Transverse colon (tissue), 4 donors: ENCODE data around the gene SLC11A1. TPM values are rescaled to one million over a fixed set of nuclear protein-coding genes. Genes with fewer than 3 reads are reported as not detected.

Source experiments
- DNase-seq: peaks from one replicate; pipeline ENCODE4 v3.0.0-alpha.2; 2019
- H3K27ac ChIP-seq, 4 donors: fragments of 200-600 bp; sonication (generic); 2 replicates each; pipeline ENCODE4 v1.5.1; 2016 to 2018; ENCODE audit warnings: inconsistent platforms in 4 of 4
- H3K27me3 ChIP-seq: fragments of 200-600 bp; sonication (generic); 2 replicates; pipeline ENCODE4 v1.5.1; 2017; ENCODE audit warnings: inconsistent platforms
- H3K36me3 ChIP-seq, 4 donors: fragments of 200-600 bp; sonication (generic); 2 replicates each; pipeline ENCODE4 v1.5.1; 2017 to 2019; ENCODE audit warnings: inconsistent platforms in 4 of 4
- H3K4me1 ChIP-seq, 4 donors: fragments of 200-600 bp; sonication (generic); 2 replicates each; pipeline ENCODE4 v1.5.1; 2017 to 2020; ENCODE audit warnings: inconsistent platforms in 4 of 4
- H3K4me3 ChIP-seq, 4 donors: fragments of 200-600 bp; sonication (generic); 1 replicate in 1 of 4; 2 replicates in 3 of 4; pipeline versions ENCODE4 v1.5.1 to v1.6.1; 2017 to 2019; ENCODE audit warnings: inconsistent platforms in 4 of 4
- H3K9me3 ChIP-seq, 2 donors: fragments of 200-600 bp; sonication (generic); 2 replicates each; pipeline ENCODE4 v1.5.1; 2017 to 2019; ENCODE audit warnings: inconsistent platforms in 2 of 2
- EP300 ChIP-seq: sonication (generic); formaldehyde crosslinking; IDR thresholded peaks from one replicate; pipeline ENCODE4 v1.6.1; 2017; ENCODE audit warnings: antibody characterized with exemption, low read depth
- POLR2A ChIP-seq: fragments of 450-650 bp; IDR thresholded peaks from one replicate; pipeline ENCODE4 v1.6.1; 2016; ENCODE audit warnings: antibody characterized with exemption, mild to moderate bottlenecking, moderate library complexity
- POLR2AphosphoS5 ChIP-seq, 3 donors: sonication (generic); formaldehyde crosslinking; IDR thresholded peaks; one replicate each; pipeline ENCODE4 v1.6.1; 2016; ENCODE audit warnings: antibody characterized with exemption in 3 of 3
- WGBS, 2 donors: methylation state at CpG; one replicate each; pipeline ENCODE4 v1.1.5; 2018; ENCODE audit warnings: low coverage in 1 of 2; 5-methylcytosine and 5-hydroxymethylcytosine counted together
- in situ Hi-C, 4 donors: fragments of 200-750 bp; cut with MboI; loops; one replicate each; pipeline versions ENCODE4 v1.15.0 to v1.15.1; 2017; ENCODE audit warnings: low sequenced_read_pairs in 3 of 4, low pct_ligation_motif_present in 1 of 4, low pct_unique_long_range_greater_than_20kb in 1 of 4
- intact Hi-C: fragments of 100-400 bp; cut with DNase I; formaldehyde crosslinking; loops from one replicate; pipeline ENCODE4 v1.15.1; 2023; ENCODE audit warnings: low total_unique reads
- total RNA-seq, 4 donors: library from RNA; depleted of rRNA; stranded (reverse); fragments of >200 nt; gene quantifications; one replicate each; pipeline ENCODE4 v1.1.0, GENCODE V29; 2016
- TF ChIP-seq, protein P1 (sequence below), 5 experiments: fragments of 200-600 bp in 3 of 5; fragments of 450-650 bp in 2 of 5; sonication (generic) in 3 of 5; IDR thresholded peaks; 1 replicate in 2 of 5; 2 replicates in 3 of 5; pipeline ENCODE4 v1.5.1; 2016 to 2017; ENCODE audit warnings: antibody characterized with exemption in 5 of 5, inconsistent platforms in 3 of 5, mild to moderate bottlenecking in 2 of 5, moderate library complexity in 1 of 5

The SLC11A1 gene
- total RNA-seq, 4 donors from 2014 or later = 2.6 to 8.4 (median 6.3) TPM

DNA sequence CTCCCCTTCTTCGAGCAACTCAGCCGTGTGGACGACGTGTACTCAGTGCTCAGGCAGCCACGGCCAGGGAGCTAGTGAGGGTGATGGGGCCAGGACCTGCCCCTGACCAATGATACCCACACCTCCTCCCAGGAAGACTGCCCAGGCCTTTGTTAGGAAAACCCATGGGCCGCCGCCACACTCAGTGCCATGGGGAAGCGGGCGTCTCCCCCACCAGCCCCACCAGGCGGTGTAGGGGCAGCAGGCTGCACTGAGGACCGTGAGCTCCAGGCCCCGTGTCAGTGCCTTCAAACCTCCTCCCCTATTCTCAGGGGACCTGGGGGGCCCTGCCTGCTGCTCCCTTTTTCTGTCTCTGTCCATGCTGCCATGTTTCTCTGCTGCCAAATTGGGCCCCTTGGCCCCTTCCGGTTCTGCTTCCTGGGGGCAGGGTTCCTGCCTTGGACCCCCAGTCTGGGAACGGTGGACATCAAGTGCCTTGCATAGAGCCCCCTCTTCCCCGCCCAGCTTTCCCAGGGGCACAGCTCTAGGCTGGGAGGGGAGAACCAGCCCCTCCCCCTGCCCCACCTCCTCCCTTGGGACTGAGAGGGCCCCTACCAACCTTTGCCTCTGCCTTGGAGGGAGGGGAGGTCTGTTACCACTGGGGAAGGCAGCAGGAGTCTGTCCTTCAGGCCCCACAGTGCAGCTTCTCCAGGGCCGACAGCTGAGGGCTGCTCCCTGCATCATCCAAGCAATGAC is 22.4 kb downstream of the SLC11A1 start:
- intact Hi-C loops = no loop called here
- H3K9me3 ChIP-seq = no peaks in the 10 kb centered on the region

DNA sequence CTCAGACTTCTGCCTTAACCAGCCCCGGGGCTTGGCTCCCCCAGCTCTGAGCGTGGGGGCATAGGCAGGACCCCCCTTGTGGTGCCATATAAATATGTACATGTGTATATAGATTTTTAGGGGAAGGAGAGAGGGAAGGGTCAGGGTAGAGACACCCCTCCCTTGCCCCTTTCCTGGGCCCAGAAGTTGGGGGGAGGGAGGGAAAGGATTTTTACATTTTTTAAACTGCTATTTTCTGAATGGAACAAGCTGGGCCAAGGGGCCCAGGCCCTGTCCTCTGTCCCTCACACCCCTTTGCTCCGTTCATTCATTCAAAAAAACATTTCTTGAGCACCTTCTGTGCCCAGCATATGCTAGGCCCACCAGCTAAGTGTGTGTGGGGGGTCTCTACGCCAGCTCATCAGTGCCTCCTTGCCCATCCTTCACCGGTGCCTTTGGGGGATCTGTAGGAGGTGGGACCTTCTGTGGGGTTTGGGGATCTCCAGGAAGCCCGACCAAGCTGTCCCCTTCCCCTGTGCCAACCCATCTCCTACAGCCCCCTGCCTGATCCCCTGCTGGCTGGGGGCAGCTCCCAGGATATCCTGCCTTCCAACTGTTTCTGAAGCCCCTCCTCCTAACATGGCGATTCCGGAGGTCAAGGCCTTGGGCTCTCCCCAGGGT is 23.1 kb downstream of the SLC11A1 start:
- Histone ChIP-seq H3K36me3 (peaks cover 0 to 28% (median 7%) of the 10 kb centered on the region in 4 donors), H3K4me1 (peaks cover 27 to 60% (median 44%) of the 10 kb centered on the region in 4 donors), H3K4me3 (peak overlapping the region in 1 of 4 donors; percentile 42), H3K27me3 (no peaks in the 10 kb centered on the region), H3K27ac (peak overlapping the region; percentile 89 to 98 (median 92)), H3K9me3 (no peaks in the 10 kb centered on the region)
- no peak for DNase-seq
- WGBS, 2 donors = 66% methylated on average over 8 of the region's 8 CpGs; no CpG with 5 or more reads in 1 of the 2 donors
- intact Hi-C loops (no loop called here), in situ Hi-C loops (no loop called here)
- TF ChIP-seq EP300 (no peak), POLR2A (no peak), POLR2AphosphoS5 (IDR thresholded peaks at IDR 0.05) (no peak)
- TF ChIP-seq, protein P1, sequence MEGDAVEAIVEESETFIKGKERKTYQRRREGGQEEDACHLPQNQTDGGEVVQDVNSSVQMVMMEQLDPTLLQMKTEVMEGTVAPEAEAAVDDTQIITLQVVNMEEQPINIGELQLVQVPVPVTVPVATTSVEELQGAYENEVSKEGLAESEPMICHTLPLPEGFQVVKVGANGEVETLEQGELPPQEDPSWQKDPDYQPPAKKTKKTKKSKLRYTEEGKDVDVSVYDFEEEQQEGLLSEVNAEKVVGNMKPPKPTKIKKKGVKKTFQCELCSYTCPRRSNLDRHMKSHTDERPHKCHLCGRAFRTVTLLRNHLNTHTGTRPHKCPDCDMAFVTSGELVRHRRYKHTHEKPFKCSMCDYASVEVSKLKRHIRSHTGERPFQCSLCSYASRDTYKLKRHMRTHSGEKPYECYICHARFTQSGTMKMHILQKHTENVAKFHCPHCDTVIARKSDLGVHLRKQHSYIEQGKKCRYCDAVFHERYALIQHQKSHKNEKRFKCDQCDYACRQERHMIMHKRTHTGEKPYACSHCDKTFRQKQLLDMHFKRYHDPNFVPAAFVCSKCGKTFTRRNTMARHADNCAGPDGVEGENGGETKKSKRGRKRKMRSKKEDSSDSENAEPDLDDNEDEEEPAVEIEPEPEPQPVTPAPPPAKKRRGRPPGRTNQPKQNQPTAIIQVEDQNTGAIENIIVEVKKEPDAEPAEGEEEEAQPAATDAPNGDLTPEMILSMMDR (IDR thresholded peaks at IDR 0.05) = no peak

More for the DNA sequence above, 22.4 kb downstream of the SLC11A1 start:
- Histone ChIP-seq H3K27ac (peak overlapping the region; percentile 89 to 98 (median 92)), H3K36me3 (peaks cover 0 to 28% (median 7%) of the 10 kb centered on the region in 4 donors), H3K4me3 (no peak overlapping the region), H3K4me1 (peaks cover 27 to 60% (median 44%) of the 10 kb centered on the region in 4 donors), H3K27me3 (no peaks in the 10 kb centered on the region)
- 73% methylated on average over 16 of the region's 16 CpGs; no CpG with 5 or more reads in 1 of the 2 donors for WGBS, 2 donors
- no peak for TF ChIP-seq POLR2AphosphoS5 (IDR thresholded peaks at IDR 0.05)
- TF ChIP-seq, protein P1 (IDR thresholded peaks at IDR 0.05) = no peak
- no peak for TF ChIP-seq EP300
- TF ChIP-seq POLR2A = no peak
- in situ Hi-C loops = no loop called here
- no peak for DNase-seq

DNA sequence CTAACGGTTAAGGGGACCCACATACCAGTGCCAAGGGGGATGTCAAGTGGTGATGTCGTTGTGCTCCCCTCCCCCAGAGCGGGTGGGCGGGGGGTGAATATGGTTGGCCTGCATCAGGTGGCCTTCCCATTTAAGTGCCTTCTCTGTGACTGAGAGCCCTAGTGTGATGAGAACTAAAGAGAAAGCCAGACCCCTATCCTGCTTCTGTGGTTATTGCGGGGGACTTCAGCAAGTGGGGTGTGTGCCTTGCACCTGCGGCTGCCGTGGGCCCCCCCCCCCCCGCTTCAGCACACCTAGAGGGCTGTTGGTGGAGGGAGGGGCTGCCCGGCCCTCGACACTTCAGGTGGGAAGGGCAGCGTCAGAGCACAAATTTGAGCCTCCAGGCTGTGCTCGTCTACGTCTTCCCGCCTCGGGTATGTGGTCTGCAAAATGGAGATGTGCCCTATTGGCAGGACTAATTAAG is 23.7 kb downstream of the SLC11A1 start:
- in situ Hi-C loops = no loop called here
- no peak for TF ChIP-seq POLR2A
- TF ChIP-seq POLR2AphosphoS5 (IDR thresholded peaks at IDR 0.05) = peak in 2 of 3 donors; percentile 22 to 40
- Histone ChIP-seq H3K4me1 (peaks cover 27 to 60% (median 42%) of the 10 kb centered on the region in 4 donors), H3K4me3 (peak overlapping the region; percentile 5 to 42 (median 26)), H3K27ac (peak overlapping the region; percentile 89 to 98 (median 92)), H3K9me3 (no peaks in the 10 kb centered on the region), H3K27me3 (no peaks in the 10 kb centered on the region), H3K36me3 (peaks cover 0 to 28% (median 7%) of the 10 kb centered on the region in 4 donors)
- WGBS, 2 donors = 4% methylated on average over 14 of the region's 15 CpGs; no CpG with 5 or more reads in 1 of the 2 donors
- no peak for DNase-seq
- intact Hi-C loops = loop anchor here (2.0 kb wide), 1 partner anchor 61 kb away; no protein-coding TSS in a partner anchor

DNA sequence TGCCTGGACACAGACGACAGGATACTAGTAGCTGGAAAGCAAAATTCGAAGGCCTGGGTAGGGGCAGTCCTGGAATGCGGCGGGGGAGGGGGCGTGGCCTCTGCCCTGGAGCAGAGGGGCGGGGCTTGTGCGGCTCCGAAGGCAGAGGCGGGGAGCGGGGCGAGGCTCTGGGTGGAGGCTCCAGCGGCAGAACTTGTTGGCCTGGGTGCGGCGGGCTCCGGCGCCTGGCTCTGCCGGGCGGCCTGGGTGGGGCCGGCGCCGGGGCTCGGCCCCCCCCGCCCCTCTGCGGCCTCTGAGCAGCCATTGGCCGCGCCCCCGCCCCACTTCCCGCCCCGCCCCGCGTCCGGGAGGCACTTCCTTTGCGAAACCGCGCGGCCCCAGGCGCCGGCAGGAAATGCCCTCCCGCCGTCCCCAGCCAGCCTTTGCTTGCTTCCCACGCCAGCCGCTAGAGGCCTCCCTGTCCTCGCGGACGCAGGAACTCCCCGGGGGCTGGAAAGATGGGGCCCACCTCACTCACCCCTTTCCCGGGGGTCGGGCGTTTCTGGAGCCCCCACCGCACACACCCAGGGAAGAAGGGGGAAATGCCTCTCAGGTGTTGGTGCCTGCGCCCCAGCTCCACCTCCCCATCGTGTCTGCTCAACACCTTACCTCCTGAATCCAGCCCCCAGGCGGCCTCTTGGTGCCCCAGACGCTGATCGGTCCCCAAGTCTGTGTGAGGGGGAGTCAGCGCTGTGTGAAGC is 24.3 kb downstream of the SLC11A1 start:
- intact Hi-C loops (loop anchor here (2.0 kb wide), 1 partner anchor 60 kb away; no protein-coding TSS in a partner anchor), in situ Hi-C loops (no loop called here)
- H3K27ac ChIP-seq = peak overlapping the region; percentile 89 to 98 (median 92)
- H3K27me3 ChIP-seq = no peaks in the 10 kb centered on the region
- peaks cover 27 to 54% (median 37%) of the 10 kb centered on the region in 4 donors for H3K4me1 ChIP-seq
- WGBS, 2 donors = 2% methylated on average over 29 of the region's 56 CpGs; no CpG with 5 or more reads in 1 of the 2 donors
- H3K4me3 ChIP-seq = peak overlapping the region; percentile 17 to 54 (median 32)
- peaks cover 0 to 28% (median 7%) of the 10 kb centered on the region in 4 donors for H3K36me3 ChIP-seq
- TF ChIP-seq POLR2A = peak; percentile 53
- no peak for TF ChIP-seq EP300
- TF ChIP-seq POLR2AphosphoS5 (IDR thresholded peaks at IDR 0.05) = peak; percentile 27 to 80 (median 80)
- TF ChIP-seq, protein P1 (IDR thresholded peaks at IDR 0.05) = peak; percentile 67 to 94 (median 86)
- H3K9me3 ChIP-seq = no peaks in the 10 kb centered on the region
- DNase-seq = peak; percentile 98
